Suprapubic skin (tissue), 3 donors: Measurements from ENCODE around the gene LRP1B.

Source experiments
- POLR2A ChIP-seq, 2 donors: fragments of 450-650 bp; IDR thresholded peaks; one replicate each; pipeline ENCODE4 v1.6.1; 2017; ENCODE audit warnings: antibody characterized with exemption in 2 of 2, mild to moderate bottlenecking in 2 of 2, moderate library complexity in 2 of 2
- TF ChIP-seq, protein P1 (sequence below), 2 donors: fragments of 200-600 bp in 1 of 2; fragments of 450-650 bp in 1 of 2; sonication (generic) in 1 of 2; IDR thresholded peaks; one replicate each; pipeline ENCODE4 v1.5.1; 2016 to 2019; ENCODE audit warnings: antibody characterized with exemption in 2 of 2, mild to moderate bottlenecking in 1 of 2, moderate library complexity in 1 of 2

DNA sequence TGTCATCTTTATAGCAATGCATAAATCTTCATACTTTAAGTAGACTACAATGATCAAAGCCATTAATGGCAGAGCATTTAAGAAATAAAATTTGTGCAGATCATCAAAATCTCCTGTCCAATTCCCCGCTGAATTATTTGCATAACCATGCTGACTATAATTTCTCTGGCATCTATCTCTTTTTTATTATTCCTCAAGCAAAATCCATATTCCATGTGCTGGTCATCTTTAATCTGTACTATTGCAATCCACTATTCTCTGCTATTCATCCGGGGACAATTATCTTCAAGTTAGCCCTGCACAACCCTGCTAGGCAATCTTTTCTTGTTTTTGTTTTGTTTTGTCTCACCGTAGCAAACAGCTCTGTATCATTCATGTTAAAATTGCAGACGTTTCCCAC lies 1881.0 kb downstream of the LRP1B start:
- TF ChIP-seq, protein P1, sequence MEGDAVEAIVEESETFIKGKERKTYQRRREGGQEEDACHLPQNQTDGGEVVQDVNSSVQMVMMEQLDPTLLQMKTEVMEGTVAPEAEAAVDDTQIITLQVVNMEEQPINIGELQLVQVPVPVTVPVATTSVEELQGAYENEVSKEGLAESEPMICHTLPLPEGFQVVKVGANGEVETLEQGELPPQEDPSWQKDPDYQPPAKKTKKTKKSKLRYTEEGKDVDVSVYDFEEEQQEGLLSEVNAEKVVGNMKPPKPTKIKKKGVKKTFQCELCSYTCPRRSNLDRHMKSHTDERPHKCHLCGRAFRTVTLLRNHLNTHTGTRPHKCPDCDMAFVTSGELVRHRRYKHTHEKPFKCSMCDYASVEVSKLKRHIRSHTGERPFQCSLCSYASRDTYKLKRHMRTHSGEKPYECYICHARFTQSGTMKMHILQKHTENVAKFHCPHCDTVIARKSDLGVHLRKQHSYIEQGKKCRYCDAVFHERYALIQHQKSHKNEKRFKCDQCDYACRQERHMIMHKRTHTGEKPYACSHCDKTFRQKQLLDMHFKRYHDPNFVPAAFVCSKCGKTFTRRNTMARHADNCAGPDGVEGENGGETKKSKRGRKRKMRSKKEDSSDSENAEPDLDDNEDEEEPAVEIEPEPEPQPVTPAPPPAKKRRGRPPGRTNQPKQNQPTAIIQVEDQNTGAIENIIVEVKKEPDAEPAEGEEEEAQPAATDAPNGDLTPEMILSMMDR (IDR thresholded peaks at IDR 0.05), result no peak
- TF ChIP-seq POLR2A (IDR thresholded peaks at IDR 0.05), result no peak
